Stimulated activated CD4-positive, alpha-beta T cell treated with anti-CD3 and anti-CD28 coated beads, Interleukin-4, amount 100 ng/mL, for 1 hour (primary cell): ENCODE data around the gene CHRND.

ENCODE experiments used
- DNase-seq: peaks from one replicate; pipeline ENCODE4 v3.0.0-alpha.2; 2020

Gene CHRND

GRCh38 chr2:232488097-232488711, 37.8 kb upstream of the CHRND start:
- no peak for DNase-seq

- no peak for DNase-seq
Measured at GRCh38 chr2:232488721-232489300, 37.1 kb upstream of the CHRND start.

GRCh38 chr2:232489516-232490220, 36.3 kb upstream of the CHRND start:
- DNase-seq = no peak

- DNase-seq = no peak
Measured at GRCh38 chr2:232490221-232491138, 35.5 kb upstream of the CHRND start.

- DNase-seq = no peak
Measured at GRCh38 chr2:232491139-232491780, 34.7 kb upstream of the CHRND start.

- no peak for DNase-seq
Measured at GRCh38 chr2:232492236-232492848, 33.6 kb upstream of the CHRND start.

GRCh38 chr2:232492963-232493700, 32.8 kb upstream of the CHRND start:
- no peak for DNase-seq

GRCh38 chr2:232493701-232494474, 32.1 kb upstream of the CHRND start:
- DNase-seq = no peak

- no peak for DNase-seq
Measured at GRCh38 chr2:232494542-232494941, 31.4 kb upstream of the CHRND start.

GRCh38 chr2:232495292-232495691, 30.7 kb upstream of the CHRND start:
- no peak for DNase-seq

- DNase-seq = no peak
Measured at GRCh38 chr2:232496501-232497270, 29.3 kb upstream of the CHRND start.

- DNase-seq = no peak
Measured at GRCh38 chr2:232497348-232497747, 28.6 kb upstream of the CHRND start.

GRCh38 chr2:232498452-232498851, 27.5 kb upstream of the CHRND start:
- no peak for DNase-seq

- DNase-seq = no peak
Measured at GRCh38 chr2:232501331-232501771, 24.6 kb upstream of the CHRND start.

- no peak for DNase-seq
Measured at GRCh38 chr2:232501794-232502390, 24.1 kb upstream of the CHRND start.

GRCh38 chr2:232502511-232502910, 23.4 kb upstream of the CHRND start:
- no peak for DNase-seq

GRCh38 chr2:232502911-232503808, 22.8 kb upstream of the CHRND start:
- DNase-seq = peak; percentile 33

GRCh38 chr2:232503809-232504323, 22.1 kb upstream of the CHRND start:
- no peak for DNase-seq
